K562 (cell line): ENCODE data around the gene NDUFB7. TPM values are rescaled to one million over a fixed set of nuclear protein-coding genes. Genes with fewer than 3 reads are reported as not detected.

Source experiments
- ATF4 ChIP-seq: fragments of 450-650 bp; formaldehyde crosslinking; IDR thresholded peaks from 2 replicates; pipeline ENCODE4 v1.4.0; 2022; ENCODE audit warnings: mild to moderate bottlenecking, moderate library complexity
- CBX2 ChIP-seq: fragments of 200-600 bp; sonication (generic); IDR thresholded peaks from one replicate; pipeline ENCODE4 v1.6.1; 2012; ENCODE audit warnings: mild to moderate bottlenecking, low read length, inconsistent platforms; ENCODE audit not compliant: insufficient read depth, poor library complexity, severe bottlenecking
- CCNT2 ChIP-seq: IDR thresholded peaks from 2 replicates; pipeline ENCODE4 v1.6.1; 2011; ENCODE audit warnings: borderline replicate concordance, low read depth, mild to moderate bottlenecking, moderate library complexity, mixed read lengths, low read length; ENCODE audit not compliant: insufficient read length; ENCODE audit errors: extremely low read depth
- COPS2 ChIP-seq: fragments of 450-650 bp; conservative IDR thresholded peaks from 2 replicates; pipeline ENCODE4 v1.6.1; 2016; ENCODE audit warnings: mild to moderate bottlenecking, moderate library complexity
- ELF2 ChIP-seq: fragments of 250-450 bp; sonication (Bioruptor Pico); IDR thresholded peaks from 2 replicates; pipeline ENCODE4 v1.5.0; 2021; ENCODE audit warnings: mild to moderate bottlenecking
- FOXM1 ChIP-seq, 2 experiments: fragments of 450-650 bp in 1 of 2; sonication (generic) in 1 of 2; formaldehyde crosslinking in 1 of 2; IDR thresholded peaks; 2 replicates each; pipeline versions ENCODE4 v1.6.1 to v1.9.0; 2017 to 2022; ENCODE audit warnings: low read depth in 2 of 2, mild to moderate bottlenecking in 2 of 2, missing genetic modification reagents in 1 of 2, moderate library complexity in 1 of 2
- GATA2 ChIP-seq: sonication (generic); formaldehyde crosslinking; IDR thresholded peaks from 2 replicates; pipeline ENCODE4 v1.4.0; 2020; ENCODE audit warnings: mild to moderate bottlenecking, missing genetic modification reagents
- GTF2E2 ChIP-seq: fragments of 200-800 bp; sonication (Bioruptor generic); IDR thresholded peaks from 2 replicates; pipeline ENCODE4 v1.6.1; 2016; ENCODE audit warnings: missing genetic modification characterization, missing compliant biosample characterization
- KDM2B ChIP-seq: fragments of 250-450 bp; sonication (Bioruptor Pico); IDR thresholded peaks from 2 replicates; pipeline ENCODE4 v1.8.0; 2021; ENCODE audit warnings: mild to moderate bottlenecking, moderate library complexity
- KDM4B ChIP-seq, 2 experiments: fragments of 450-650 bp in 1 of 2; sonication (generic) in 1 of 2; IDR thresholded peaks; 2 replicates each; pipeline ENCODE4 v1.6.1; 2016 to 2017; ENCODE audit warnings: borderline replicate concordance in 2 of 2, antibody characterized with exemption in 1 of 2, low read depth in 1 of 2, mild to moderate bottlenecking in 1 of 2
- MECOM ChIP-seq: fragments of 250-450 bp; sonication (Bioruptor Pico); IDR thresholded peaks from 2 replicates; pipeline ENCODE4 v1.8.0; 2022; ENCODE audit warnings: inconsistent platforms
- NFATC3 ChIP-seq: fragments of 450-650 bp; IDR thresholded peaks from 2 replicates; pipeline ENCODE4 v1.6.1; 2017; ENCODE audit warnings: mild to moderate bottlenecking
- NONO ChIP-seq, 2 experiments: fragments of 200-400 bp in 1 of 2; fragments of 450-650 bp in 1 of 2; formaldehyde crosslinking in 1 of 2; IDR thresholded peaks; 2 replicates each; pipeline ENCODE4 v1.6.1; 2017; ENCODE audit warnings: low read depth in 2 of 2, mild to moderate bottlenecking in 2 of 2, moderate library complexity in 2 of 2, low read length in 1 of 2
- NR1H2 ChIP-seq: sonication (generic); formaldehyde crosslinking; IDR thresholded peaks from 2 replicates; pipeline ENCODE4 v1.4.0; 2020; ENCODE audit warnings: mild to moderate bottlenecking, missing genetic modification reagents
- NR3C1 ChIP-seq: sonication (generic); formaldehyde crosslinking; IDR thresholded peaks from 2 replicates; pipeline ENCODE4 v1.8.1; 2022; ENCODE audit warnings: missing genetic modification reagents
- POLR2H ChIP-seq: IDR thresholded peaks from 2 replicates; pipeline ENCODE4 v1.6.1; 2016; ENCODE audit warnings: missing genetic modification characterization, low read depth, mild to moderate bottlenecking, control low read depth, missing compliant biosample characterization, moderate library complexity
- PRPF4 ChIP-seq: fragments of 200-400 bp; formaldehyde crosslinking; IDR thresholded peaks from one replicate; pipeline ENCODE4 v1.6.1; 2017; ENCODE audit warnings: low read length, low read depth, mild to moderate bottlenecking; ENCODE audit not compliant: insufficient read depth, poor library complexity, severe bottlenecking
- PTTG1 ChIP-seq: fragments of 450-650 bp; IDR thresholded peaks from 2 replicates; pipeline ENCODE4 v1.6.1; 2016; ENCODE audit warnings: low read depth, mild to moderate bottlenecking, missing genetic modification characterization, missing compliant biosample characterization
- SMARCE1 ChIP-seq: fragments of 450-650 bp; IDR thresholded peaks from 2 replicates; pipeline ENCODE4 v1.7.1; 2016; ENCODE audit warnings: mild to moderate bottlenecking
- ZFP91 ChIP-seq: sonication (generic); formaldehyde crosslinking; IDR thresholded peaks from 2 replicates; pipeline ENCODE4 v1.8.0; 2022; ENCODE audit warnings: mild to moderate bottlenecking, missing genetic modification reagents
- ZNF316 ChIP-seq: fragments of 450-650 bp; IDR thresholded peaks from 2 replicates; pipeline ENCODE4 v1.6.1; 2016
- ZNF41 ChIP-seq: fragments of 250-450 bp; sonication (Bioruptor Pico); conservative IDR thresholded peaks from 2 replicates; pipeline ENCODE4 v1.4.0; 2020; ENCODE audit warnings: mild to moderate bottlenecking
- ZNF644 ChIP-seq: fragments of 200-800 bp; sonication (Bioruptor generic); IDR thresholded peaks from 2 replicates; pipeline ENCODE4 v1.6.1; 2016; ENCODE audit warnings: low read depth, missing genetic modification characterization, missing compliant biosample characterization
- polyA plus RNA-seq, 8 experiments: library from polyadenylated mRNA; depleted of rRNA in 4 of 8; stranded (reverse) in 5 of 8; unstranded in 3 of 8; fragments of >200 nt; fragmentation: Nextera tagmentation in 2 of 8; fragmentation: Illumina TruSeq in 1 of 8; extraction: Ambion mirVana in 2 of 8; extraction: Trizol in 1 of 8; gene quantifications; 2 replicates each; pipeline versions ENCODE4 v1.2.1 to v1.2.3, GENCODE V29; 2011 to 2014; ENCODE audit warnings: inconsistent platforms in 1 of 8, missing spikeins in 1 of 8
- total RNA-seq, 7 experiments: library from RNA; depleted of rRNA in 6 of 7; stranded (reverse); fragments of >200 nt in 6 of 7; fragmentation: Illumina TruSeq in 2 of 7; extraction: Trizol in 2 of 7; gene quantifications; 2 replicates each; pipeline versions ENCODE4 v1.2.1 to v1.2.3, GENCODE V29; 2011 to 2021; ENCODE audit warnings: low replicate concordance in 1 of 7
- TF ChIP-seq, protein P1 (sequence below): fragments of 450-650 bp; IDR thresholded peaks from 2 replicates; pipeline ENCODE4 v1.6.1; 2016; ENCODE audit warnings: mild to moderate bottlenecking

Gene NDUFB7
- total and polyA plus RNA-seq, 9 of the 15 experiments (the other 6 are each of a cell fraction or from before 2014, with no cell fraction given): 14.9 to 842 (median 137) TPM

- no peak for TF ChIP-seq ELF2 (CRISPR knock-in tag)
- TF ChIP-seq ATF4 (CRISPR knock-in tag): no peak
- no peak; a peak in 1 of 4 replicates for TF ChIP-seq KDM4B (IDR thresholded peaks at IDR 0.05; ENCODE audit: borderline replicate concordance in 2 of 2, low read depth in 1 of 2)
- no peak for TF ChIP-seq COPS2
- TF ChIP-seq CCNT2: peak; percentile 81
- TF ChIP-seq NR3C1 (CRISPR knock-in tag): no peak
- 0 out of 4 replicates have a peak, but pooled peaks of 1 of the 2 experiments have one; percentile 46 for TF ChIP-seq NONO (IDR thresholded peaks at IDR 0.05; ENCODE audit: low read depth in 2 of 2, low read length in 1 of 2)
- TF ChIP-seq PRPF4: no peak
- no peak for TF ChIP-seq ZFP91 (CRISPR knock-in tag)
- no peak for TF ChIP-seq MECOM (CRISPR knock-in tag)
- no peak for TF ChIP-seq ZNF644 (tag)
- no peak for TF ChIP-seq ZNF41 (CRISPR knock-in tag)
- peak; percentile 75 for TF ChIP-seq ZNF316
- TF ChIP-seq PTTG1 (tag): no peak
- TF ChIP-seq, protein P1, sequence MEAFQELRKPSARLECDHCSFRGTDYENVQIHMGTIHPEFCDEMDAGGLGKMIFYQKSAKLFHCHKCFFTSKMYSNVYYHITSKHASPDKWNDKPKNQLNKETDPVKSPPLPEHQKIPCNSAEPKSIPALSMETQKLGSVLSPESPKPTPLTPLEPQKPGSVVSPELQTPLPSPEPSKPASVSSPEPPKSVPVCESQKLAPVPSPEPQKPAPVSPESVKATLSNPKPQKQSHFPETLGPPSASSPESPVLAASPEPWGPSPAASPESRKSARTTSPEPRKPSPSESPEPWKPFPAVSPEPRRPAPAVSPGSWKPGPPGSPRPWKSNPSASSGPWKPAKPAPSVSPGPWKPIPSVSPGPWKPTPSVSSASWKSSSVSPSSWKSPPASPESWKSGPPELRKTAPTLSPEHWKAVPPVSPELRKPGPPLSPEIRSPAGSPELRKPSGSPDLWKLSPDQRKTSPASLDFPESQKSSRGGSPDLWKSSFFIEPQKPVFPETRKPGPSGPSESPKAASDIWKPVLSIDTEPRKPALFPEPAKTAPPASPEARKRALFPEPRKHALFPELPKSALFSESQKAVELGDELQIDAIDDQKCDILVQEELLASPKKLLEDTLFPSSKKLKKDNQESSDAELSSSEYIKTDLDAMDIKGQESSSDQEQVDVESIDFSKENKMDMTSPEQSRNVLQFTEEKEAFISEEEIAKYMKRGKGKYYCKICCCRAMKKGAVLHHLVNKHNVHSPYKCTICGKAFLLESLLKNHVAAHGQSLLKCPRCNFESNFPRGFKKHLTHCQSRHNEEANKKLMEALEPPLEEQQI: no peak
- TF ChIP-seq FOXM1 (IDR thresholded peaks at IDR 0.05; ENCODE audit: low read depth): no peak
- no peak for TF ChIP-seq FOXM1 (CRISPR knock-in tag; IDR thresholded peaks at IDR 0.05; ENCODE audit: low read depth)
- TF ChIP-seq POLR2H (tag): peak; percentile 90; the same call in 1 of the 2 replicates
- no peak for TF ChIP-seq GATA2
- peak; percentile 47; the same call in 1 of the 2 replicates for TF ChIP-seq KDM2B
- no peak for TF ChIP-seq CBX2
- TF ChIP-seq NR1H2 (CRISPR knock-in tag): no peak
- no peak for TF ChIP-seq SMARCE1
- no peak for TF ChIP-seq GTF2E2
- TF ChIP-seq NFATC3: no peak
Observed at GRCh38 chr19:14529254-14530004, 42.4 kb downstream of the NDUFB7 start, which contains the start of gene TECR (continued).
